ENCODE data around the gene RPUSD4.

DNA sequence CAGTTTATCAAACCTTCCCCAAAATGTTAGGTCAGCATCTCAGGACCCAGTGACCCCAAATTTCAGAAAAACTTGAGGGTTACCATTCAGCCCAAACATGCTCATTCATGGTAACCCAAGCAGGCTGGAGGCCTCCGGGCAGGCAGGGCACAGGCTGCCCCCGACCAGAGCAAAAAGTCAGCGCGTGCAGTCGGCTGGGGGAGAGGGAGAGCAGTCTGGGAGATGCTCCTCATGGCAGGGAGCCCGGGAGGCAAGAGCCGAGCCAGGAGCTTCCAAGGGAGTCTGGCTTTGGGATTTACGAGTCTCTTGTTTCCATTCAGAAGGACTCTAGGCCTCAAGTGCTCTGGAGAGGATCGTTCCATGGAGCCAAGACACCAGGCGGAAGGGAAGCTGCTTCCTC, 45.7 kb downstream of the RPUSD4 start:
- TF ChIP-seq, protein P1, sequence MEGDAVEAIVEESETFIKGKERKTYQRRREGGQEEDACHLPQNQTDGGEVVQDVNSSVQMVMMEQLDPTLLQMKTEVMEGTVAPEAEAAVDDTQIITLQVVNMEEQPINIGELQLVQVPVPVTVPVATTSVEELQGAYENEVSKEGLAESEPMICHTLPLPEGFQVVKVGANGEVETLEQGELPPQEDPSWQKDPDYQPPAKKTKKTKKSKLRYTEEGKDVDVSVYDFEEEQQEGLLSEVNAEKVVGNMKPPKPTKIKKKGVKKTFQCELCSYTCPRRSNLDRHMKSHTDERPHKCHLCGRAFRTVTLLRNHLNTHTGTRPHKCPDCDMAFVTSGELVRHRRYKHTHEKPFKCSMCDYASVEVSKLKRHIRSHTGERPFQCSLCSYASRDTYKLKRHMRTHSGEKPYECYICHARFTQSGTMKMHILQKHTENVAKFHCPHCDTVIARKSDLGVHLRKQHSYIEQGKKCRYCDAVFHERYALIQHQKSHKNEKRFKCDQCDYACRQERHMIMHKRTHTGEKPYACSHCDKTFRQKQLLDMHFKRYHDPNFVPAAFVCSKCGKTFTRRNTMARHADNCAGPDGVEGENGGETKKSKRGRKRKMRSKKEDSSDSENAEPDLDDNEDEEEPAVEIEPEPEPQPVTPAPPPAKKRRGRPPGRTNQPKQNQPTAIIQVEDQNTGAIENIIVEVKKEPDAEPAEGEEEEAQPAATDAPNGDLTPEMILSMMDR (IDR thresholded peaks at IDR 0.05), result no peak
- TF ChIP-seq EZH2phosphoT487 (IDR thresholded peaks at IDR 0.05), result no peak
